SH-SY5Y (cell line): ENCODE data around the gene SAMD4A.

Experiments
- GATA2 ChIP-seq: IDR thresholded peaks from 2 replicates; pipeline ENCODE4 v1.6.1; 2011; ENCODE audit warnings: mild to moderate bottlenecking, low read depth, low read length
- GATA3 ChIP-seq: IDR thresholded peaks from 2 replicates; pipeline ENCODE4 v1.6.1; 2011; ENCODE audit warnings: low read depth, mild to moderate bottlenecking, low read length, moderate library complexity

The SAMD4A gene

DNA sequence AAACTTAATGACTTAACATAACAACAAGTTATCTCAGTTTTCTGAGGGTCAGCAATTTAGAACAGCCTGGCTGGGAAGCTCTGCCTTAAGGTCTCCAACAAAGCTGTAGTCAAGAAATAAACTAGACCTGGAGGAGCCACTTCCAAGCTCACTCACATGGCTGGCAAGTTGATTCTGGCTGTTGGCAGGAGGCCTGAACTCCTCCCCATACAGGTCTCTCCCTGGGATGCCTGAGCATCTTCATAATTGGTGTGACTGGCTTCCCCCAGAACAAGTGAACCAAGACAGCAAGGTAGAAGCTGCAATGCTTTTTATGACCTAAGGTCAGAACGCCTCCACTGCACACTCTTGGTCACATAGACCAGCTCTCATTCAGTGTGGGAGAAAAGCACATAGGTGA lies 128.3 kb downstream of the SAMD4A start:
- TF ChIP-seq GATA3 (no peak), GATA2 (no peak)

DNA sequence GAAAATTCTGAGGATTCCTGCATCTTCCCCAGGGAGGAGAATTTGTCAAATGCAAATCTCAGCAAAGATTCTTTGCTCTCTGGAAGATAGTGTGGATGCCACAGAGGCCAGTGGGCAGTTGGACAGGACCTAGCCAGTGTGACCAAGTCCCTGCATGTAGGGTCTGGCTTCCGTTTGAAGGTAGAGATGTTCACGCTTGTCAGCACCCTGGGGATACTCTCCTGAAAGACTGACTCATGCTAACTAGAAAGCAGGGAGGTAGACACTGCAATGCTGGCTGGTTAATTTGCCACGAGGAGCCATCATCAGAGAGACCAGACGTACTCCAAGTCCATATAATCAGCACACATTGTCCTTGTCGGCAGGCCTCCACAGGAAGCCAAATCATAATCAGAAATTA lies 130.1 kb downstream of the SAMD4A start:
- no peak for TF ChIP-seq GATA3
- TF ChIP-seq GATA2, result no peak

DNA sequence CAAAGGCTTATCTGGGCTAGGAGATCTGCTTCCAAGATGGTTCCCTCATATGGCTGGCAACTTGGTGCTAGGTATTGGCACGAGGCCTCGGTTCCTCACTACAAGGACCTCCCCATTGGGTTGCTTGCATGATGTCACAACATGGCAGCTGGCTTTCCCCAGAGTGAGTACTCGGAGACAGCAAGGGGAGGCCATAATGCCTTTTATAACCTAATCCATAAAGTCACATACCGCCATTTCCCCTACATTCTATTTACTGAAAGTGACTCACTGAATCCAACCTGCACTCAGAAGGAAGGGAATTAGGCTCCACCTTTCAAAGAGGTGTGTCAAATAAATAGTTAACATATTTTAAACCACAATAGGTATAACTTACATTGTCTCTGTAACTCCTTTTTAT lies 130.9 kb downstream of the SAMD4A start:
- TF ChIP-seq GATA2, result no peak

DNA sequence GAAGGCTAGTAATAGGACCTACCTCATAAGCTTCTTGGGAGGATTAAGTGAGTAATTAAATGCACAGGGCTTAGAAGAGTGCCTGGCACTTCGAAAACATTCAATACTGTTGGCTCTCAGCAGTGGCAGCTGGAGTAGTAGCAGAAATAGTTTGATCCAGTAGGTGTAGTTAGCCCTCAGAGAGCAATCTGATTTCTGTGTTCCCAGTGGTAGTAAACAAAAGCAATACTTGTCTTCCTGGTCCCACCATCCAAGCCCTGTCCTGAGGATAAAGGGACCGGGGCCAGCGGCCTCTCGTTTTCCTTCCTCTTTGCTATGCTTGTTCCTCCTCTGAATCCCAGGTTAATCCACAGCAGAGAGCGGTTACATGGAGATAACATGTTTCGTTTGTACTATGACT lies 131.6 kb downstream of the SAMD4A start:
- TF ChIP-seq GATA2, result no peak
- TF ChIP-seq GATA3, result no peak

DNA sequence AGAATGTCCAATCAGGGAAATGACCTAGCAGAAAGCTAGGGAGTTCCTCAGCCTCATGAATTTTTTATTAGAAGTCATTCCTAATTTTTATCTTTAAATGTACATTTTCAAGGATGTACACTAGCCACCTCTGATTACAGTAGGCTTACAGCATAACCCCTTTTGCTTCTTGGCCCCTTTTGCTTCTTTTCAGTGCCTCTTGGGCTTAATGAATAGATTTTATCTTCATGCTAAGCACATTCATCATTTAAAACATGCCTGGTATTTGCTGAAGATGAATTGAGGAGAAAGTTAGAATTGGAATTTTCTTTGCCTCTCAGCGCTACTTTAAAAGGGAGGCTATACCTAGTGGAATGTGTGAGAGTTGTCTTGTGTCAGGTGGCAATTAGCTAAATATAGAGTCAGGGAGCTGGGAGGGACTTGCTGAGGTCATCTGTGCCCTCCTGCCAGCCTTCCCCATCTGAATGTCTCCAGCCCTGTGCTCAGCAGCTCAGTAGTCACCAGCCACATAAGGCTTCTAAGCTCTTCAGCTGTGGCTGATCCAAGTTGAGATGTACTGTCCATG lies 132.1 kb downstream of the SAMD4A start:
- TF ChIP-seq GATA2 (no peak), GATA3 (no peak)

DNA sequence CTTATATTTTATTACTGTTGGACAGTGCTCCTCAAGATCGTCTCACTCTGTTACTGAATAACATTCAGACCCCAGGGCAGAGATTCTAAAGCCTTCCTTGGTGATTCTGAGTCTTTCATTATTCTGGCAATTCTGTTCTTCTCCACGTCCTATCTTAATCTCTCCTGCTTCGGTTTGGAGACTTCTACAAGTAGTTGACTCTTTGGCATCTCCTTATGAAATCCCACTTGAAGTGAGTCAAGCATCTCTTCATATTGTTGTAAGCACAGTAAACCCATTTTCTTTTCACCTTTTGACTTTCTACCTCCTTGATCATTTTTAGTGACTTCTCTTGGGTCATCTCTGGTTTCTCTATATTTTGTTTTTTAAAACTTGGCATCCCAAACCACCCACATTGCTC lies 132.8 kb downstream of the SAMD4A start:
- TF ChIP-seq GATA2, result no peak
- TF ChIP-seq GATA3, result no peak

DNA sequence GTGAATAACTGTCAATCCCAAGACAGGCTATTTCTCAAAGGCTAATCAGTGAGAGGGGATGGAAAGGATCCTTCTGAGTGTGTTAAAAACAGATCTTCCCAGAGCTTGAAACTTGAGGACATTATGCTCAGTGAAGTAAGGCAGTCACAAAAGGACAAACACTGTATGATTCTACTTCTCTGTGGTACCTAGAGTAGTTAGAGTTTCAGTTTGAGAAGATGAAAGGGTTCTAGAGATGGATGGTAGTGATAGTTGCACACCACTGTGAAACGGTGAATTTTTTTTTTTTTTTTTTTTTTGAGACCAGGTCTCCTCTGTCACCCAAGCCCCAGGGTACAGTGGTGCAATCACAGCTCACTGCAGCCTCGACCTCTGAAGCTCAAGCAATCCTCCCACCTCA lies 133.8 kb downstream of the SAMD4A start:
- TF ChIP-seq GATA3, result no peak
- TF ChIP-seq GATA2, result no peak

DNA sequence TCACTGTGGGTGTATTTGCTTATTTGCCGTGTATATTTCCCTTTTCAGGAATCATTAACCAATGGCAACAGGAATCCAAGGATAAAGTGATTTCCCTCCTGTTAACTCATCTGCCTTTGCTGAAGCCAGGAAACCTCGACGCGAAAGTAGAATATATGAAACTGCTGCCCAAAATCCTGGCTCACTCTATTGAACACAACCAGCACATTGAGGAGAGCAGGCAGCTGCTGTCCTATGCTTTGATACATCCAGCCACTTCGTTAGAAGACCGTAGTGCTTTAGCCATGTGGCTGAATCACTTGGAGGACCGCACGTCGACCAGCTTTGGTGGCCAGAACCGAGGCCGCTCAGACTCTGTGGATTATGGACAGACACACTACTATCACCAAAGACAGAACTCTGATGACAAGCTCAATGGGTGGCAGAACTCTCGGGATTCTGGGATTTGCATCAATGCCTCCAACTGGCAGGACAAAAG lies 135.1 kb downstream of the SAMD4A start:
- TF ChIP-seq GATA3 (no peak), GATA2 (no peak)

DNA sequence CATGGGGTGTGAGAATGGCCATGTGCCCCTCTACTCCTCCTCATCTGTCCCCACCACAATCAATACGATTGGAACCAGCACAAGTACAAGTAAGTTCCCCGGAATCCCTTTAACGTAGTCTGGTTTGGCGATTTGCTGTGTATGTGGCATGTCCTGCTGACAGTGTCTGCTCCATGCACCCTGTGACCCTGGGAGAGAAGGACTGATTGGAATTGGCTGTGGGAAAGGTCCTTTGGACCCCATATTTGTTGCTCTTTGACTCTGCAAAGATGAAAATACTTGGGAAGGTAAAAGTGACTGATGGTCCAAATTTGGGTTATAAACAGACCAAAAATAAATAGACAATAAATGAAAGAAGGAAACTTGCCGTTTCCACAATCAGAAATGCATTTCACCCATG lies 135.6 kb downstream of the SAMD4A start:
- no peak for TF ChIP-seq GATA3
- TF ChIP-seq GATA2, result no peak

DNA sequence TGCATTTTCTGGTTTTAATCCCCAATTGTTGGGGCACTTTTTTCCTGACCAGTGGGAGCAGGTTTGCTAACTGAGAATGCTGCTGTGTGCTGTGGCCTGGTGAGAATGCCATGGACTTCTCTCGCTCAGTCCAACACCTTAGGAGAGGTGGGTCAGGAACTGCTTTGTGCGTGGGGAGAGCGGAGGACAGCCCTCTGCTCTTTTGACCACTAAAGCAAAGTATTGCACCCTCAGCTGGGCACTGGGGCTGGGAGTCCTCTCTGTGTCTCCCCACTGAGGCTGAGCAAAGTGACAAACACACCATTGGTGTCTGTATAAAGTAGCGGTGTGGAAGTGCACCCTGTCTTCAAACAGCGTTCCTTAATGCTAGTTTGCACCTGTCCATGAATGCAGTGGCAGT lies 136.2 kb downstream of the SAMD4A start:
- no peak for TF ChIP-seq GATA3
- TF ChIP-seq GATA2, result no peak

DNA sequence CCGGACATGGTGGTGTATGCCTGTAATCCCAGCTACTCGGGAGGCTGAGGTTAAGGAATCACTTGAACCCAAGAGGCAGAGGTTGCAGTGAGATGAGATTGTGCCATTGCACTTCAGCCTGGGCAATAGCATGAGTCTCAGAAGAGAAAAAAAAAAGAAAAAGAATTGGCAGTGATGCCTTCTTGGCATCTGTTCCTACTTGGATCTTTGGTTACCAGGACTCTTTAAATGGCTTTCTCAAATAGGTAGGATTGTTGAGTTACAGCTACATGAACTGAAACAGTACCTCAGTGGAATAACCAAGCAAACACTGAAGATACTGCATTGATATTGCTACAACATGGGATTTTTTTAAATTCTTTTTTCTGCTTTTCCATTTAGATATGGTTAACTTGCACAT lies 136.8 kb downstream of the SAMD4A start:
- TF ChIP-seq GATA3 (no peak), GATA2 (no peak)

DNA sequence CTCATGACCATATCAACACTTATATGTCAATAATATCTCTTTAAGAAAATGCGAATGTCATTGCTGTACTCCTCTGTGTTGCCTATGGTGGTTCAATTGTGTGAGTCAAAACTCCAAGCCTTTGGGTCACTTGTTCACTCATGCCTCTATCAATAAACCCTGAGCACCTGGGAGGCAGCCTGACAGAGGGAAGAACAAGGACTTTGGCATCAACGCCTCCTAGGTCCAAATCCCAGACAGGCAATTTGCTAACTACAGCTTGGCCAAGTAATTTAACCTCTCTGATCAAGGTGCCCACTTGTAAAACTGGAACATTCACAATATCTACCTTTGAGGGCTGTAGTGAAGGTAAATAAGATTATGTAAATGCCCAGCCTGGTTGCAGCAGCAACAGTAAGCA lies 137.8 kb downstream of the SAMD4A start:
- TF ChIP-seq GATA3 (no peak), GATA2 (no peak)

DNA sequence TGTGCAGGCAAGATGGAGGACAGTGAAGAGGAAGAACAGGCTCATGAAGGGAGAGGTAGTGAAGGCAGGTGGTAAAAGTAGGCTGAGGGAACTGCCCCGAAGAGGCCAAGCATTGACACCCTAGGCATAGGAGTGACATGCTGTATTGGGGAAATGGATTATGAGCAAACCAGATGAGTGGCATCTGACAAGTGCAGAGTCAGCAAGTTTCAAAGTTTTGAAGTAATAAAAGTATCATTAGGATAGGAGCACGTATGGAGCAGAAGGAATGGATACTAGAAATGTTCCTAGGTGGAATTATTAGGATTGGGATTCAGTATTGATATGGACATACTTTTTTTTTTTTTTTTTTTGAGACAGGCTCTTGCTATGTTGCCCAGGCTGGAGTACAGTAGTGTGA lies 139.8 kb downstream of the SAMD4A start:
- no peak for TF ChIP-seq GATA2

DNA sequence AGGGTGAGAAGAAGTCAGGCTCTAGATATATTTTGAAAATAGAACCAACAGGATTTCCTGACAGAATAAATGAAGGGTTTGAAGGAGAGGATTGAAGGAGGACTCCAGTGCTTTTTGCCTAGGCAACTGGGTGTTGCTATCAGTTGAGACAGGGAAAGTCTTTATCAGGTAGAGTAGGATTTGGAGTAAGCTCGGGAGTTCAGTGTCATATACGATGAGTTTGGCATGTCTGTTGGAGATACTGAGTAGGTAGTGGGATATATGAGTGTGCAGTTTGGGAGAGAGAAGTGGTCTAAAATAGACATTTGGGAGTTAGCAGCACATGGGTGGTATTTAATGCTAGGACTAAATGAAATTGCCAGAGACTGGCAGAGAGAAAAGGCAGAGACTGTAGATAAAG lies 141.2 kb downstream of the SAMD4A start:
- TF ChIP-seq GATA3 (no peak), GATA2 (no peak)

DNA sequence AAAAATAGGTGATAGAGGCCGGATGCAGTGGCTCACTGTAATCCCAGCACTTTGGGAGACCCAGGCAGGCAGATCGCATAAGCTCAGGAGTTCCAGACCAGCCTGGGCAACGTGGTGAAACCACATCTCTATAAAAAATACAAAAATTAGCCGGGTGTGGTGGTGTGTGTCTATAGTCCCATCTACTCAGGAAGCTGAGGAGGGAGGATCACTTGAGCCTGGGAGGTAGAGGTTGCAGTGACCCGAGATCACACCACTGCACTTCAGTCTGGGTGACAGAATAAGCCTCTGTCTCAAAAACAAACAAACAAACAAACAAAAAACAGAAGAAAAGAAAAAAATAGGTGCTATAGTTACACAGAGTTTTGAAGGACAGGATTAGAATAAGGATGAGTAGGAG lies 142.1 kb downstream of the SAMD4A start:
- no peak for TF ChIP-seq GATA3
- no peak for TF ChIP-seq GATA2

DNA sequence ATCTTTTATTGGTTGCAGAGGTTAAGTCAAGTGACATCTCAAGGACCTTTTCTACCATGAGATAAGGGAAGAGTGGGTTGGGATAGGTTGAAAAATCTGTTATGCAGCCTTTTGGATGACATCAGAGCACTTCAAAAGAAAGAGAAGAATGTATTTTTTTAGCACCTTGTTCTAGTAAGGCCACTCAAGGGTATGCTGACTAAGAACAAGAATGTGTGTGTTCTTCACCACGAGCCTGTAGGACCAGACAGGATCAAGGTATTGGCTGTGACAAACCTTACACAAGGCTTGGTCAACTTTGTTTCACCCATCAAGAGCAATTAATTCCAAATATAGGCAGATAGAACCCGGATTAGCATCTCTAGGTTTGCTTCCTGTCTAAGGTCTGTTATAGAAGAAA lies 142.5 kb downstream of the SAMD4A start:
- TF ChIP-seq GATA3 (no peak), GATA2 (no peak)
